ENCODE results near the gene ZNF408. TPM values are rescaled to one million over a fixed set of nuclear protein-coding genes. Genes with fewer than 3 reads are reported as not detected.
A peak's percentile ranks its signal among the peaks of the same experiment; 100 is the strongest.

ZNF408 gene
- total and polyA plus RNA-seq, 2 of the 13 experiments (the other 11 are each of a cell fraction or from before 2014, with no cell fraction given) = 11.2 to 12.5 TPM

- TF ChIP-seq ZNF589 (CRISPR knock-in tag; conservative IDR thresholded peaks at IDR 0.05) (no peak), PHF5A (CRISPR knock-in tag; IDR thresholded peaks at IDR 0.05; ENCODE audit: low read depth, unreplicated experiment) (no peak), TRIM24 (CRISPR knock-in tag; IDR thresholded peaks at IDR 0.05) (no peak), NFYC (CRISPR knock-in tag; IDR thresholded peaks at IDR 0.05) (no peak), ZNF788 (CRISPR knock-in tag; IDR thresholded peaks at IDR 0.05; ENCODE audit: borderline replicate concordance) (no peak), TOPORS (CRISPR knock-in tag; IDR thresholded peaks at IDR 0.05) (no peak), ZNF280B (CRISPR knock-in tag; IDR thresholded peaks at IDR 0.05; ENCODE audit: borderline replicate concordance) (no peak), ZBTB33 (CRISPR knock-in tag; IDR thresholded peaks at IDR 0.05) (no peak), MTA1 (CRISPR knock-in tag; IDR thresholded peaks at IDR 0.05; ENCODE audit: borderline replicate concordance) (no peak), ELF4 (CRISPR knock-in tag; IDR thresholded peaks at IDR 0.05; ENCODE audit: borderline replicate concordance) (no peak), ZFY (CRISPR knock-in tag; IDR thresholded peaks at IDR 0.05) (peak; percentile 48; the same call in 1 of the 2 replicates), ZMYM2 (CRISPR knock-in tag; IDR thresholded peaks at IDR 0.05) (no peak), ZNF432 (CRISPR knock-in tag; IDR thresholded peaks at IDR 0.05; ENCODE audit: borderline replicate concordance) (no peak), YY1 (IDR thresholded peaks at IDR 0.05; ENCODE audit: insufficient read depth, insufficient replicate concordance, low read depth, low read length) (peak; percentile 9), ZNF362 (CRISPR knock-in tag; IDR thresholded peaks at IDR 0.05; ENCODE audit: borderline replicate concordance) (no peak), ZNF577 (CRISPR knock-in tag; IDR thresholded peaks at IDR 0.05; ENCODE audit: borderline replicate concordance, low read depth) (no peak), RXRA (CRISPR knock-in tag; IDR thresholded peaks at IDR 0.05) (no peak), TARDBP (CRISPR knock-in tag; IDR thresholded peaks at IDR 0.05) (no peak), SRF (IDR thresholded peaks at IDR 0.05; ENCODE audit: low read depth, low read length) (no peak), HCFC1 (IDR thresholded peaks at IDR 0.05; ENCODE audit: low read depth, low read length) (no peak), XRCC5 (optimal IDR thresholded peaks at IDR 0.05; ENCODE audit: low read length) (peak; percentile 20), ZNF124 (CRISPR knock-in tag; IDR thresholded peaks at IDR 0.05) (no peak), HOXA3 (CRISPR knock-in tag; IDR thresholded peaks at IDR 0.05) (no peak)
Measured at GRCh38 chr11:46675288-46675851, 25.5 kb upstream of the ZNF408 start (continued).
